PC-3 (cell line): Measurements from ENCODE around the gene OTUB1. TPM values are rescaled to one million over a fixed set of nuclear protein-coding genes. Genes with fewer than 3 reads are reported as not detected.

Experiments used
- ATAC-seq: fragments of 200-7000 bp; cut with Tn5 transposase; 2 replicates; pipeline ENCODE4 v1.9.1; 2020; ENCODE audit warnings: mild to moderate bottlenecking, moderate library complexity
- BruUV-seq: library from RNA; stranded (reverse); fragments of 400-500 nt; replicated peaks from 2 replicates; lab custom pipeline; 2021; lab: Mats Ljungman, UMichigan
- CTCF ChIA-PET: fragments of 300-600 bp; sonication (Branson Sonifier 250); formaldehyde crosslinking; loops from one replicate; lab custom pipeline; 2022; ENCODE audit warnings: antibody characterized with exemption; lab: Charles Lee
- POLR2A ChIA-PET: fragments of 300-600 bp; sonication (Branson Sonifier 250); formaldehyde crosslinking; loops from one replicate; lab custom pipeline; 2022; ENCODE audit warnings: antibody characterized with exemption; ENCODE audit not compliant: unreplicated experiment; lab: Charles Lee
- DNase-seq: peaks from one replicate; pipeline ENCODE4 v3.0.0-alpha.2; 2015
- H2AFZ ChIP-seq: fragments of 300-600 bp; sonication (generic); 2 replicates; pipeline ENCODE4 v1.6.0; 2016; ENCODE audit warnings: antibody characterized with exemption, low read length
- H3F3A ChIP-seq: fragments of 300-600 bp; sonication (generic); one replicate; pipeline ENCODE4 v1.6.0; 2017; ENCODE audit warnings: antibody characterized with exemption, low read length, control low read depth, mild to moderate bottlenecking; ENCODE audit not compliant: unreplicated experiment
- H3K27ac ChIP-seq: fragments of 300-600 bp; sonication (generic); 2 replicates; pipeline ENCODE4 v1.5.1; 2016; ENCODE audit warnings: mild to moderate bottlenecking, low read length
- H3K27me3 ChIP-seq: fragments of 300-600 bp; sonication (generic); 2 replicates; pipeline ENCODE4 v1.6.1; 2016; ENCODE audit warnings: low read length, mixed read lengths
- H3K36me3 ChIP-seq: fragments of 300-600 bp; sonication (generic); 2 replicates; pipeline ENCODE4 v1.6.1; 2016; ENCODE audit warnings: low read depth, mixed run types, low read length, mixed read lengths
- H3K4me1 ChIP-seq: fragments of 300-600 bp; sonication (generic); 2 replicates; pipeline ENCODE4 v1.5.1; 2016; ENCODE audit warnings: low read length; ENCODE audit not compliant: insufficient read depth
- H3K4me2 ChIP-seq: fragments of 300-600 bp; sonication (generic); 2 replicates; pipeline ENCODE4 v1.6.0; 2016; ENCODE audit warnings: low read length
- H3K4me3 ChIP-seq: fragments of 300-600 bp; sonication (generic); 2 replicates; pipeline ENCODE4 v1.5.1; 2016; ENCODE audit warnings: mild to moderate bottlenecking, low read length, mixed read lengths
- H3K79me2 ChIP-seq: fragments of 300-600 bp; sonication (generic); 2 replicates; pipeline ENCODE4 v1.6.1; 2017; ENCODE audit warnings: low read length, mixed read lengths
- H3K9ac ChIP-seq: fragments of 300-600 bp; sonication (generic); 2 replicates; pipeline ENCODE4 v1.6.0; 2016; ENCODE audit warnings: mild to moderate bottlenecking, low read length
- H3K9me2 ChIP-seq: fragments of 300-600 bp; sonication (generic); replicated peaks from 2 replicates; pipeline ENCODE4 v1.6.1; 2016; ENCODE audit warnings: mixed run types, low read length, mixed read lengths
- H3K9me3 ChIP-seq: fragments of 300-600 bp; sonication (generic); 2 replicates; pipeline ENCODE4 v1.6.1; 2016; ENCODE audit warnings: low read length, mixed read lengths
- H4K20me1 ChIP-seq: fragments of 300-600 bp; sonication (generic); 2 replicates; pipeline ENCODE4 v1.6.1; 2016; ENCODE audit warnings: low read length, mixed read lengths
- CTCF ChIP-seq: fragments of 300-600 bp; sonication (generic); conservative IDR thresholded peaks from 2 replicates; pipeline ENCODE4 v1.5.1; 2017; ENCODE audit warnings: antibody characterized with exemption, low read depth, mild to moderate bottlenecking, low read length
- EZH2 ChIP-seq: fragments of 300-600 bp; sonication (generic); IDR thresholded peaks from one replicate; pipeline ENCODE4 v1.6.1; 2017; ENCODE audit warnings: antibody characterized with exemption, mild to moderate bottlenecking, low read length; ENCODE audit not compliant: unreplicated experiment
- EZH2phosphoT487 ChIP-seq: fragments of 300-600 bp; sonication (generic); IDR thresholded peaks from 2 replicates; pipeline ENCODE4 v1.6.1; 2018; ENCODE audit warnings: mild to moderate bottlenecking, antibody characterized with exemption, low read length, borderline replicate concordance
- intact Hi-C: fragments of 100-400 bp; cut with micrococcal nuclease; formaldehyde crosslinking; loops from 2 replicates; pipeline ENCODE4 v1.9.0; 2023
- total RNA-seq: library from RNA; depleted of rRNA; stranded (reverse); fragments of >200 nt; gene quantifications from 2 replicates; pipeline ENCODE4 v1.2.3, GENCODE V29; 2014

The OTUB1 gene
- total RNA-seq, 1 experiment from 2014 or later: 129 TPM

GRCh38 chr11:63974259-63975143 is 11.7 kb upstream of the OTUB1 start, which contains the start of gene COX8A:
TSS of gene COX8A (plus strand) at chr11:63974620. CDS start at chr11:63974681, 61 bp downstream.
- H4K20me1 ChIP-seq: peaks cover 11% of the 10 kb centered on the region
- no peaks in the 10 kb centered on the region for H3K9me2 ChIP-seq
- peak within 1 kb of the TSS; percentile 90 for H2AFZ ChIP-seq
- POLR2A ChIA-PET: no interaction called here
- ATAC-seq: peak; percentile 98
- H3K27ac ChIP-seq: peak within 1 kb of the TSS; percentile 88
- BruUV-seq: TSS peak; percentile 71
- H3K27me3 ChIP-seq: no peaks in the 10 kb centered on the region
- H3K4me2 ChIP-seq: peak within 1 kb of the TSS; percentile 95
- CTCF ChIA-PET: no interaction called here
- peak; percentile 100 for DNase-seq
- H3K4me3 ChIP-seq: peak within 1 kb of the TSS; percentile 98
- H3K9ac ChIP-seq: peak within 1 kb of the TSS; percentile 99
- H3K36me3 ChIP-seq: peaks cover 13% of the 10 kb centered on the region
- no peaks in the 10 kb centered on the region for H3K9me3 ChIP-seq
- peaks cover 10% of the 10 kb centered on the region for H3K4me1 ChIP-seq
- intact Hi-C loops: no loop called here
- H3K79me2 ChIP-seq: peaks cover 50% of the 10 kb centered on the region
- no peaks in the 10 kb centered on the region for H3F3A ChIP-seq
- 0 out of 2 replicates have a peak, but pooled peaks have one; percentile 14 for TF ChIP-seq CTCF
- no peak for TF ChIP-seq EZH2
- TF ChIP-seq EZH2phosphoT487: no peak

- H3K9ac ChIP-seq: no peak overlapping the region
- H3K27ac ChIP-seq: no peak overlapping the region
- no peak overlapping the region for H2AFZ ChIP-seq
- POLR2A ChIA-PET: no interaction called here
- CTCF ChIA-PET: no interaction called here
- intact Hi-C loops: no loop called here
- peaks cover 11% of the 10 kb centered on the region for H4K20me1 ChIP-seq
- H3K79me2 ChIP-seq: peaks cover 71% of the 10 kb centered on the region
- BruUV-seq: no TSS peak
- no peaks in the 10 kb centered on the region for H3K27me3 ChIP-seq
- H3K4me2 ChIP-seq: no peak overlapping the region
- DNase-seq (no peak), ATAC-seq (no peak)
- H3K36me3 ChIP-seq: peaks cover 13% of the 10 kb centered on the region
- H3F3A ChIP-seq: no peaks in the 10 kb centered on the region
- peaks cover 24% of the 10 kb centered on the region for H3K4me1 ChIP-seq
- H3K9me3 ChIP-seq: no peaks in the 10 kb centered on the region
- H3K4me3 ChIP-seq: no peak overlapping the region
- TF ChIP-seq CTCF: no peak
- no peak for TF ChIP-seq EZH2
- TF ChIP-seq EZH2phosphoT487: no peak
- H3K9me2 ChIP-seq: no peaks in the 10 kb centered on the region
Measured at GRCh38 chr11:63978551-63979239, 7.5 kb upstream of the OTUB1 start.
